Epidermal melanocyte (primary cell): ENCODE data around the gene OSGIN1.

ENCODE experiments used
- DNase-seq: peaks from one replicate; pipeline ENCODE4 v3.0.0; 2011; ENCODE audit warnings: low spot score; ENCODE audit not compliant: insufficient read length

Gene OSGIN1

DNA sequence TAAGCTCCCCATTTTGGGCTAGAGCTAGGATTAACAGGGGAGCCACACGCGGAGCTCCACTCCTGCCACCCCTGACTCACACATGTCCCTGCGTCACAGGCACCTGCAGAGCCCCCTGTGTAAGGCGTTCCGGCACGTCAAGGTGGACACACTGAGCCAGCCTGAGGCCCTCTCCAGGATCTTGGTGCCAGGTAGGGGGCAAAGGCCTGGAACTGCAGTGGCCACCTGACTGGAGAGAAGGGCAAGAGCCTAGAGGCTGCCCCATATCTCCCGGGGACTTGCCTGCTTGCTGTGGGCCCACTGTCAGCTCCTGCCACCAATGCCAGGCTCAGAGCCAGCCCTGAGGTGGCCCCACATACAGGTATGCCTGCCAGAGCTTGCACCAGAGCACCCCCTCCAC lies 48.7 kb downstream of the OSGIN1 start:
- DNase-seq = no peak

DNA sequence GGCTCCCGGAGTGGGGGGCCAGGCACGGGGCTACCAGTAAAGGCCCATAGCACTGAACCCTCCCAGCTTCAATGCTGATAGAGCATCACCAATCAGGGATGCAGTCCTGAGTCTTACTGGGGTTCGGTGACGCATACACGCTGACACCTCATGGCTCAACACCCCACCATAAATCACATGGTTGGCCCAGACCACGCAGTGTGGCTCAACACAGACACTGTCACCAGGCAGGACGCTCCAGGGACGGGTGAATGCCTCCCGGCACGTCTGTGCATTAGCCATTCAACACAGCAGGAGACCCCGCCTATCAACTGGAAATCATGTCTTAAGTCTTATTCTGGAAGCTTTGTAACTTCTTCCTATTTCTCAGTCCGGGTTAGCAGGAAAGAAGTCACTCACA lies 50.0 kb downstream of the OSGIN1 start:
- no peak for DNase-seq

DNA sequence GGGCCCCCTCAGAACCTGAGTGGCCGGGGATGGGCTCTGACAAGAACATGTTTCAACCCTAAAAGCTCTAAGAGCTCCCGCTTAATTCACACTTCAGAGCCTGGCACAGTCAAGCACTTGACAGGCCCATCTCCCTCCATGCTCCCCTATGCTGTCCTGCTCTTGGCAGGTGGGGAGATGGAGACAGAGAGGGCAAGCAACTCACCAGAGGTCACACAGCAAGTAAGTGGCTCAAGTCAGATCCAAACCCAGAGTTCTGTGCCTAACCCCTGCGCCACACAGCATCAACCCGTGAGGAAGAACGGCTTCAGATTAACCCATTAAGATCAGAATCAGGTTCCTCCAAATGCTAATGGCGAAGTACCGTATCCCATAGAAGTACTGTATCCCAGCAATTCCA lies 51.4 kb downstream of the OSGIN1 start:
- DNase-seq = no peak

DNA sequence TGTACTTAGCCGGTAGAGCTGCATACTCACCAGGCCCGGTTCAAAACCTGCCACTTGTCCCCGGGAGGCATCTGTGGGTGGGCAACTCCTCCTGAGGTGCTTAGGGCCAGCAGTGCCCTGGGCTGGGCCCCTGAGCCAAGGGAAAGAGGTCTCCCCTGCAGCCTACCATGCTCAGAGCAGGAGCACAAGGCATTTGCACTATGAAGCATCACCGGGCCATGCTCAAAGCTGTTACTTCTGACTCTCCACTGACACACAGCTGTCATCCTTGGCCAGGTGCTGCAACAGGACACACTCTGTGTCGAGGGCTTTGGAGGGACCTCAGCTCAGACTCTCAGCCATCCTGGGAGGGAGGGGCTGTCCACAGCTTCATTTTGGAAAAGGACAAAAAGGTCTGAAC lies 52.4 kb downstream of the OSGIN1 start:
- no peak for DNase-seq

DNA sequence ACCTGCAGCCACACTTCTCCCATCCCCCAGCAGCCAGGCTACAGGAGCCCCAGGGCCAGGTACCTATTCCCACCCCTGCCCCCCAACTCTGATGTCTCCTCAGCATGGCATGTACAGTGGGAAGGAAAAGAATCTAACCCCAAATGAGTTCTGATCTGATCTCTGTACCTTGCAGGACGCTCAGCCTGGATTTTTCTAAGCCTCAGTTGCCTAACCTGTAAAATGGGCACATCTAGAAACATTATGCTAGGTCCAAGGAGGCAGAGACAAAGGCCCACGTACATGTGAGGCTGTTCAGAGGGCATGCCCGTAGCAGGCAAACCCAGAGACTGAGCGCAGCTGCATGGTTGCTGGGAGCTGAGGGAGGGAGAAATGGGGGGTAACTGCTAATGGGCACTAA lies 54.5 kb downstream of the OSGIN1 start:
- DNase-seq = no peak

DNA sequence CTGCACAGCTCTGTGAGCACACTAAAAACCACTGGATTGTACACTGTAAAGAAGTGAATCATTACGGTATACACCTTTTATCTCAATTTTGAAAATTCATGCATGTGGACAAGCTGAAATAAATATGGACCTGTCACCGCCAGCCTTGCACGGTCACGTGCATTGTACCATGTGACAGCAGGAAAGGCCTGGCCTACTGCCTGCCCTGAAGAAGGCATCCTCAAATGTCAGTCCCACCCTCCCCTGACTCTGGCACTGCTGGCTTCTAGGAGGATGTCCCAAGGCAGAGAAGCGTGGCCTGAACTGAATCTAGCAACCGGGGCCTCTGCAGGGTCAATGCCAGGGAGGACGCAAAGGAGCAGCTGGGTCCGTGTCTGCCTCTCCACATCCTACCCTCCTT lies 54.9 kb downstream of the OSGIN1 start:
- no peak for DNase-seq

DNA sequence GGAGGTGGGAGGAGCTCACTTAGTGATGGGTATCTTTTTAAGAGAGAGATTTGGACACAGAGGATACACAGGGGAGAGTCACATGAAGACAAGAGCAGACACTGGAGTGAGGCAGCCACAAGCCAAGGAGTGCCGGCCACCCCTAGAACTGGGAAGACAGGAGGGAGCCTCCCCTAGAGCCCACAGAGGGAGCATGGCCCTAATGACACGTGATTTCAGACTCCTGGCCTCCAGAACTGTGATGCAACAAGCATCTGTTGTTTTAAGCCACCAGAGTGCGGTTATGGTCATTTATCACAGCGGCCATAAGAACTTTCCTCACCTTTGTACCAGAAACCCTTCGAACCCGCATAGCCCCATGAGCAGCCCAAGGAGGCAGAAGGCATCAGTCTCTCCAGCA lies 56.2 kb downstream of the OSGIN1 start:
- DNase-seq = no peak

DNA sequence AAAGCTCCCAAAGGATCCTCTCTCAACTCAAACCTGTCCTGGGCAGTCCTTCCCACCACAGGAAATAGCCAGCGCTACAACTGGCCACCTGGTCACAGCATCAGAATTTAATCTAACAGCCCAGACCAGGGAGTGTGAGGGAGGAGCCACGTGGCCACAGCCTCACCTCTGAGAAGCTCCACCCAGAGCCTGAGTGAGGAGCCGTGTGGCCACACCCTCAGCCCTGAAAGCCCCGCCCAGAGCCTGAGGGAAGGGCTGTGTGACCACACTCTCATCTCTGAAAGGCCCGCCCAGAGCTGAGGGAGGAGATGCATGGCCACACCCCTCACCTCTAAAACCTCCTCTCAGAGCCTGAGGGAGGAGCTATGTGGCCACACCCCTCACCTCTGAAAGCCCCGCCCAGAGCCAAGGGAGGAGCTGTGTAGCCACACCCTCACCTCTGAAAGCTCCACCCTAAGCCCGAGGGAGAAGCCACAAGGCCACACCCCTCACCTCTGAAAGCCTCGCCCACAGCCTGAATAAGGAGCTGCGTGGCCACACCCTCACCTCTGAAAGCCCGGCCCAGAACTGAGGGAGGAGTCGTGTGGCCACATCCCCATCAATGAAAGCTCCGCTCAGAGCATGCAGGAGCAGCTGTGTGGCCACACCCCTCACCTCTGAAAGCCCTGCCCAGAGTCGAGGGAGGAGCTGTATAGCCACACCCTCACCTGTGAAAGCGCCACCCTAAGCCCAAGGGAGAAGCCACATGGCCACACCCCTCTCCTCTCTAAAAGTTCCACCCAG lies 60.9 kb downstream of the OSGIN1 start:
- DNase-seq = no peak

DNA sequence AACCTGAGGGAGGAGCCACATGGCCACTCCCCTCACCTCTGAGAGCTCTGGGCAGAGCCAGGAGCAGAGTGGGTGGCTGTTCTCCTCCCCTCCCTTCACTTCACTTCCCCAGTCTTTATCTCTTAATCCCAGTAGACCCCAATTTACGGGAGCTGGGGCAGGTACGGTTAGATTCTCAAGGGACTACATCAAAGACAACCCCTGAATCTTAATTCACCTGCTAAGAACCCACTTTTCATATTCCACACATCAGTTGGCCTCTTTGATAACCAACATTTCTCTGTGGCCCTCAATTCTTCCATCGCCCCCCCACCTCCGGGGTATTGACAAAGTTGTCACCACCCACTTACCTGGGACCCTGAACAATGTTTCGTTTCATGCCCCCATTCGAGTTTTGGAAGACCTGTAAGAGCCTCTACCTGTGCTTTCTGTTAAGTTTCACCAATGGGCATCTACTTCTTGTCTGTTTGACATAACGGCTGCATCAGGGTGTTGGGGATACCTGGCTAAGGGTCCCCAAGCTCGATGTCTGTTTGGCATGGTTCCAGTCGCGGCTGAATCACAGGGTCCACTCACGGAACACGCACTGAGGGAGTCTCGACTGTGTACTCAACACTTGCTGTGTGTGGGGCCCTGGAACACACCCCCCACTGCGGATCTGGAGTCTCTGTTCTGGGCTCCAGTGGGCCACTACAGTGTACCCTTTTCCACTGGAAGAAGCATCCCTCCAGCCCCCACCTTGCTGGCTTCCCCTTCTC lies 61.7 kb downstream of the OSGIN1 start:
- no peak for DNase-seq

DNA sequence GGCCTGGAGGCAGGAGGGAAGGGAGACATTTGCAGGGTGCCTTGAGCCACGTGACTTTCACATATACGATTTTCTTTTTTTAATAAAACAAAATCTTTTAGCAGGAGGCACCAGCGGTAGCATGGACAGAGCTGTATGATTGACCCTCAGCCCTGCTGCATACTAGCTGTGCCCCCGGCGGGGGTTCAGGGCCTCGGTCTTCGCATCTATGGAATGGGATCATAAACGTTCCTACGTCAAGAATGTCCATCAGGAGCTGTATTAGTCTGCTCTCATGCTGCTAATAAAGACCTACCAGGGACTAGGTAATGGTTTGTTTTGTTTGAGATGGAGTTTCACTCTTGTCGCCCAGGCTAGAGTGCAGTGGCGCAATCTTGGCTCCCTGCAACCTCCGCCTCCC lies 62.4 kb downstream of the OSGIN1 start:
- no peak for DNase-seq
